Ascending aorta (tissue), 2 donors: ENCODE data around the gene GPR35. TPM values are rescaled to one million over a fixed set of nuclear protein-coding genes. Genes with fewer than 3 reads are reported as not detected.
A peak's percentile ranks its signal among the peaks of the same experiment; 100 is the strongest.

Source experiments
- DNase-seq, 2 donors: peaks; one replicate each; pipeline ENCODE4 v3.0.0-alpha.2; 2019; ENCODE audit warnings: low spot score in 2 of 2
- H3K27ac ChIP-seq, 2 donors: fragments of 200-600 bp; sonication (generic); one replicate each; pipeline ENCODE4 v1.5.1; 2016 to 2017; ENCODE audit warnings: mild to moderate bottlenecking in 1 of 2
- H3K27me3 ChIP-seq: fragments of 200-600 bp; sonication (generic); one replicate; pipeline ENCODE4 v1.5.1; 2017
- H3K36me3 ChIP-seq, 2 donors: fragments of 200-600 bp; sonication (generic); one replicate each; pipeline ENCODE4 v1.5.1; 2016
- H3K4me1 ChIP-seq, 2 donors: fragments of 200-600 bp; sonication (generic); one replicate each; pipeline ENCODE4 v1.5.1; 2016 to 2017; ENCODE audit warnings: mild to moderate bottlenecking in 1 of 2
- H3K4me3 ChIP-seq, 2 donors: fragments of 200-600 bp; sonication (generic); one replicate each; pipeline ENCODE4 v1.5.1; 2016 to 2017; ENCODE audit warnings: mild to moderate bottlenecking in 1 of 2
- H3K9me3 ChIP-seq, 2 donors: fragments of 200-600 bp; sonication (generic); one replicate each; pipeline ENCODE4 v1.5.1; 2016
- CTCF ChIP-seq, 3 experiments: fragments of 200-600 bp in 2 of 3; fragments of 450-650 bp in 1 of 3; sonication (generic) in 2 of 3; IDR thresholded peaks; one replicate each; pipeline ENCODE4 v1.5.1; 2016 to 2019; ENCODE audit warnings: antibody characterized with exemption in 3 of 3, mild to moderate bottlenecking in 1 of 3, moderate library complexity in 1 of 3
- intact Hi-C: fragments of 100-400 bp; cut with DNase I; formaldehyde crosslinking; loops from one replicate; pipeline ENCODE4 v1.15.1; 2023
- total RNA-seq: library from RNA; depleted of rRNA; stranded (reverse); fragments of >200 nt; gene quantifications from one replicate; pipeline ENCODE4 v1.1.0, GENCODE V29; 2016

The GPR35 gene
- total RNA-seq, 1 donor from 2014 or later = not detected

GRCh38 chr2:240629619-240629967 lies 4.3 kb downstream of the GPR35 start:
- no peak for TF ChIP-seq CTCF (IDR thresholded peaks at IDR 0.05)
- no peak overlapping the region for H3K4me3 ChIP-seq
- H3K36me3 ChIP-seq = no peaks in the 10 kb centered on the region
- intact Hi-C loops = no loop called here
- no peaks in the 10 kb centered on the region for H3K4me1 ChIP-seq
- no peaks in the 10 kb centered on the region for H3K27me3 ChIP-seq
- no peaks in the 10 kb centered on the region for H3K9me3 ChIP-seq
- no peak overlapping the region for H3K27ac ChIP-seq
- DNase-seq = no peak

GRCh38 chr2:240629968-240630770 lies 4.9 kb downstream of the GPR35 start:
- H3K27ac ChIP-seq = no peak overlapping the region
- no peaks in the 10 kb centered on the region for H3K36me3 ChIP-seq
- no peaks in the 10 kb centered on the region for H3K4me1 ChIP-seq
- H3K9me3 ChIP-seq = no peaks in the 10 kb centered on the region
- no peaks in the 10 kb centered on the region for H3K27me3 ChIP-seq
- H3K4me3 ChIP-seq = no peak overlapping the region
- intact Hi-C loops = no loop called here
- TF ChIP-seq CTCF (IDR thresholded peaks at IDR 0.05) = no peak
- DNase-seq = peak in 1 of 2 donors; percentile 60

GRCh38 chr2:240630771-240631547 lies 5.7 kb downstream of the GPR35 start:
- Histone ChIP-seq H3K27me3 (no peaks in the 10 kb centered on the region), H3K27ac (no peak overlapping the region), H3K36me3 (no peaks in the 10 kb centered on the region), H3K9me3 (no peaks in the 10 kb centered on the region), H3K4me1 (no peaks in the 10 kb centered on the region), H3K4me3 (no peak overlapping the region)
- no peak for TF ChIP-seq CTCF (IDR thresholded peaks at IDR 0.05)
- intact Hi-C loops = no loop called here
- peak in 1 of 2 donors; percentile 56 for DNase-seq

- no peaks in the 10 kb centered on the region for H3K9me3 ChIP-seq
- DNase-seq = peak in 1 of 2 donors; percentile 56
- H3K4me3 ChIP-seq = no peak overlapping the region
- no peak for TF ChIP-seq CTCF (IDR thresholded peaks at IDR 0.05)
- intact Hi-C loops = no loop called here
- H3K4me1 ChIP-seq = no peaks in the 10 kb centered on the region
- H3K27ac ChIP-seq = no peak overlapping the region
- no peaks in the 10 kb centered on the region for H3K36me3 ChIP-seq
- H3K27me3 ChIP-seq = no peaks in the 10 kb centered on the region
Measured at GRCh38 chr2:240631548-240632305, 6.4 kb downstream of the GPR35 start.

GRCh38 chr2:240632306-240632721 lies 7.0 kb downstream of the GPR35 start:
- DNase-seq = no peak
- TF ChIP-seq CTCF (IDR thresholded peaks at IDR 0.05) = no peak
- Histone ChIP-seq H3K4me3 (no peak overlapping the region), H3K27ac (no peak overlapping the region), H3K27me3 (no peaks in the 10 kb centered on the region), H3K36me3 (no peaks in the 10 kb centered on the region), H3K4me1 (no peaks in the 10 kb centered on the region), H3K9me3 (no peaks in the 10 kb centered on the region)
- intact Hi-C loops = no loop called here
